A673 (cell line): ENCODE measurements around the gene CCDC87. TPM values are rescaled to one million over a fixed set of nuclear protein-coding genes. Genes with fewer than 3 reads are reported as not detected.

Experiments
- BruUV-seq: library from RNA; stranded (reverse); fragments of 400-500 nt; replicated peaks from 2 replicates; lab custom pipeline; 2021; lab: Mats Ljungman, UMichigan
- CTCF ChIA-PET: fragments of 300-600 bp; sonication (Branson Sonifier 250); formaldehyde crosslinking; loops from one replicate; lab custom pipeline; 2022; ENCODE audit warnings: antibody characterized with exemption; lab: Charles Lee
- POLR2A ChIA-PET: fragments of 300-600 bp; sonication (Branson Sonifier 250); formaldehyde crosslinking; loops from one replicate; lab custom pipeline; 2022; ENCODE audit warnings: antibody characterized with exemption; ENCODE audit not compliant: low non-redundant PET; lab: Charles Lee
- DNase-seq: peaks from one replicate; pipeline ENCODE4 v3.0.0-alpha.2; 2015; ENCODE audit warnings: low spot score
- H3K27ac ChIP-seq: fragments of 200-600 bp; sonication (generic); 2 replicates; pipeline ENCODE4 v1.5.1; 2016; ENCODE audit warnings: mixed run types, low read depth, mild to moderate bottlenecking, mixed read lengths, antibody characterized with exemption, low read length; ENCODE audit not compliant: poor library complexity, severe bottlenecking
- H3K27me3 ChIP-seq: fragments of 200-600 bp; sonication (generic); replicated peaks from 2 replicates; pipeline ENCODE4 v1.6.1; 2017; ENCODE audit warnings: mixed run types, low read depth, mild to moderate bottlenecking, mixed read lengths, antibody characterized with exemption, low read length; ENCODE audit not compliant: insufficient read depth, poor library complexity
- H3K36me3 ChIP-seq: fragments of 200-600 bp; sonication (generic); 2 replicates; pipeline ENCODE4 v1.6.1; 2016; ENCODE audit warnings: mixed run types, mild to moderate bottlenecking, mixed read lengths, antibody characterized with exemption, low read length; ENCODE audit not compliant: insufficient read depth, poor library complexity, severe bottlenecking
- H3K4me1 ChIP-seq: fragments of 200-600 bp; sonication (generic); 2 replicates; pipeline ENCODE4 v1.6.1; 2017; ENCODE audit warnings: mixed run types, mild to moderate bottlenecking, mixed read lengths, antibody characterized with exemption, low read length; ENCODE audit not compliant: insufficient read depth, poor library complexity, severe bottlenecking
- H3K4me3 ChIP-seq: fragments of 200-600 bp; sonication (generic); 2 replicates; pipeline ENCODE4 v1.5.1; 2016; ENCODE audit warnings: low read depth, mixed run types, mild to moderate bottlenecking, mixed read lengths, low read length; ENCODE audit not compliant: poor library complexity, severe bottlenecking
- H3K9me3 ChIP-seq: fragments of 200-600 bp; sonication (generic); 2 replicates; pipeline ENCODE4 v1.6.1; 2016; ENCODE audit warnings: mixed run types, low read depth, mild to moderate bottlenecking, mixed read lengths, antibody characterized with exemption, low read length; ENCODE audit not compliant: poor library complexity, severe bottlenecking
- CTCF ChIP-seq: fragments of 300-800, 200-600 bp; sonication (generic); conservative IDR thresholded peaks from 2 replicates; pipeline ENCODE4 v1.5.1; 2017; ENCODE audit warnings: low read depth, mild to moderate bottlenecking, antibody characterized with exemption, low read length, moderate library complexity, mixed read lengths
- EZH2 ChIP-seq: fragments of 200-600 bp; sonication (generic); IDR thresholded peaks from 2 replicates; pipeline ENCODE4 v1.6.1; 2017; ENCODE audit warnings: borderline replicate concordance, low read depth, mild to moderate bottlenecking, mixed read lengths, antibody characterized with exemption, low read length; ENCODE audit not compliant: poor library complexity, severe bottlenecking
- intact Hi-C: fragments of 100-400 bp; cut with micrococcal nuclease; formaldehyde crosslinking; loops from one replicate; pipeline ENCODE4 v1.10.0; 2022; ENCODE audit not compliant: unreplicated experiment
- total RNA-seq: library from RNA; stranded (reverse); gene quantifications from 2 replicates; pipeline ENCODE4 v1.2.3, GENCODE V29; 2021

CCDC87 gene
- total RNA-seq, 1 experiment from 2014 or later, result 0.90 TPM

GRCh38 chr11:66568124-66568916 lies 24.5 kb downstream of the CCDC87 start, which contains the start of gene CTSF:
CTSF (minus strand) TSS chr11:66568606; CDS start chr11:66568486, 120 bp downstream.
- peak within 1 kb of the TSS; percentile 54 for H3K4me3 ChIP-seq

GRCh38 chr11:66567787-66568123 lies 25.1 kb downstream of the CCDC87 start:
- H3K36me3 ChIP-seq, result no peaks in the 10 kb centered on the region
- H3K27ac ChIP-seq, result no peak overlapping the region
- POLR2A ChIA-PET, result no interaction called here
- H3K27me3 ChIP-seq, result no peaks in the 10 kb centered on the region
- H3K4me3 ChIP-seq, result peak overlapping the region; percentile 54
- H3K4me1 ChIP-seq, result peaks cover 5% of the 10 kb centered on the region
- DNase-seq, result no peak
- no peaks in the 10 kb centered on the region for H3K9me3 ChIP-seq
- TF ChIP-seq EZH2, result no peak
- no peak for TF ChIP-seq CTCF
- BruUV-seq, result no TSS peak
- intact Hi-C loops, result no loop called here
- CTCF ChIA-PET, result no interaction called here

More at GRCh38 chr11:66568124-66568916, 24.5 kb downstream of the CCDC87 start, which contains the start of gene CTSF:
- intact Hi-C loops, result no loop called here
- Histone ChIP-seq H3K27ac (no peak within 1 kb of the TSS), H3K27me3 (no peaks in the 10 kb centered on the region), H3K9me3 (no peaks in the 10 kb centered on the region), H3K36me3 (no peaks in the 10 kb centered on the region), H3K4me1 (peaks cover 5% of the 10 kb centered on the region)
- POLR2A ChIA-PET, result no interaction called here
- TF ChIP-seq CTCF, result no peak
- no peak for TF ChIP-seq EZH2
- peak; percentile 81 for DNase-seq
- CTCF ChIA-PET, result no interaction called here
- no TSS peak for BruUV-seq

- H3K4me3 ChIP-seq, result no peak overlapping the region
- TF ChIP-seq EZH2 (no peak), CTCF (no peak)
- H3K4me1 ChIP-seq, result peaks cover 5% of the 10 kb centered on the region
- no peaks in the 10 kb centered on the region for H3K36me3 ChIP-seq
- ChIA-PET POLR2A (no interaction called here), CTCF (interaction anchor here (0.6 kb wide), 1 partner anchor 152 kb away, joined by 3 read pairs; no protein-coding TSS in a partner anchor)
- H3K27ac ChIP-seq, result no peak overlapping the region
- no peak for DNase-seq
- no TSS peak for BruUV-seq
- intact Hi-C loops, result no loop called here
- no peaks in the 10 kb centered on the region for H3K9me3 ChIP-seq
- no peaks in the 10 kb centered on the region for H3K27me3 ChIP-seq
These were observed 26.6 kb downstream of the CCDC87 start for GRCh38 chr11:66566221-66566620.
